Osteoblast (primary cell): Measurements from ENCODE around the gene PARP3. TPM values are rescaled to one million over a fixed set of nuclear protein-coding genes. Genes with fewer than 3 reads are reported as not detected.
"Not testable (repeated sequence)": the region's sequence is repeated elsewhere in the genome, so short reads cannot be mapped to it uniquely, and the experiment has no call there.

ENCODE experiments used
- DNase-seq: peaks from one replicate; pipeline ENCODE4 v3.0.0; 2011; ENCODE audit warnings: low spot score, mixed read lengths; ENCODE audit not compliant: insufficient read length; ENCODE audit errors: missing footprints
- H2AFZ ChIP-seq: 2 replicates; pipeline ENCODE4 v1.6.0; 2011; ENCODE audit warnings: mild to moderate bottlenecking, low read length
- H3K27ac ChIP-seq: 2 replicates; pipeline ENCODE4 v1.5.1; 2011; ENCODE audit warnings: mild to moderate bottlenecking, low read depth, low read length, moderate library complexity
- H3K27me3 ChIP-seq: 2 replicates; pipeline ENCODE4 v1.6.0; 2012; ENCODE audit warnings: mild to moderate bottlenecking, control low read depth, inconsistent platforms, low read length, moderate library complexity; ENCODE audit not compliant: insufficient read depth
- H3K36me3 ChIP-seq: 2 replicates; pipeline ENCODE4 v1.5.1; 2011; ENCODE audit warnings: mild to moderate bottlenecking, low read length, control low read depth, moderate library complexity; ENCODE audit not compliant: insufficient read depth
- H3K4me1 ChIP-seq: 2 replicates; pipeline ENCODE4 v1.5.1; 2011; ENCODE audit warnings: mild to moderate bottlenecking, low read length, control low read depth, moderate library complexity; ENCODE audit not compliant: insufficient read depth
- H3K4me2 ChIP-seq: 2 replicates; pipeline ENCODE4 v1.6.0; 2011; ENCODE audit warnings: mild to moderate bottlenecking, low read length; ENCODE audit not compliant: insufficient read depth
- H3K4me3 ChIP-seq: fragments of 200-600 bp; sonication (generic); 3 replicates; pipeline ENCODE4 v1.5.1; 2012; ENCODE audit warnings: mild to moderate bottlenecking, low read length, inconsistent platforms; ENCODE audit not compliant: insufficient read depth
- H3K79me2 ChIP-seq: 2 replicates; pipeline ENCODE4 v1.6.0; 2012; ENCODE audit warnings: mild to moderate bottlenecking, low read length, control low read depth, inconsistent platforms; ENCODE audit not compliant: insufficient read depth
- H3K9me3 ChIP-seq: 2 replicates; pipeline ENCODE4 v1.5.1; 2011; ENCODE audit warnings: low read depth, low read length, control low read depth
- H4K20me1 ChIP-seq: 2 replicates; pipeline ENCODE4 v1.6.0; 2012; ENCODE audit warnings: mild to moderate bottlenecking, low read length, control low read depth; ENCODE audit not compliant: insufficient read depth
- total RNA-seq: library from RNA; depleted of rRNA; stranded (reverse); fragments of >200 nt; gene quantifications from 2 replicates; pipeline ENCODE4 v1.2.3, GENCODE V29; 2012
- TF ChIP-seq, protein P1 (sequence below): IDR thresholded peaks from 2 replicates; pipeline ENCODE4 v1.5.1; 2011; ENCODE audit warnings: mild to moderate bottlenecking, low read depth, low read length, moderate library complexity; ENCODE audit errors: extremely low read depth

PARP3 gene
- total RNA-seq, 1 donor, result 46.0 TPM

DNA sequence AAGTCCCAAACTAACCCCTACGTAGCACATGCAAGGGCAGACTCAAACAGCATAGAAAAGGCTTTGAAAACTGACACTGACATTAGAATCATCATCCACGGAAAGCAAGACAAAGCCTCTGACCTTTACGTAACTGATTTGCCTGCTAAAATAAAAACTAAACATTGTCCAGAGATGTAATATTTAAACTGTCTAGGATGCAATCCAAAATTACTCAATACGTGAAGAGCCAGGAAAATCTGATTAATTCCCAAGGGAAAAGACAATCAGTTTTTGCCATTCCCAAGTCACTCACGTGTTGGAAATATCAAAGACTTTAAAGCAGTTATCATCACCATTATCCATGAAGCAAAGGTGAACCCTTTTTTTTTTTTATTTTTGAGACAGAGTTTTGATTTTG, 25.7 kb upstream of the PARP3 start:
- no peaks in the 10 kb centered on the region for H3K79me2 ChIP-seq
- H3K36me3 ChIP-seq, result no peaks in the 10 kb centered on the region

DNA sequence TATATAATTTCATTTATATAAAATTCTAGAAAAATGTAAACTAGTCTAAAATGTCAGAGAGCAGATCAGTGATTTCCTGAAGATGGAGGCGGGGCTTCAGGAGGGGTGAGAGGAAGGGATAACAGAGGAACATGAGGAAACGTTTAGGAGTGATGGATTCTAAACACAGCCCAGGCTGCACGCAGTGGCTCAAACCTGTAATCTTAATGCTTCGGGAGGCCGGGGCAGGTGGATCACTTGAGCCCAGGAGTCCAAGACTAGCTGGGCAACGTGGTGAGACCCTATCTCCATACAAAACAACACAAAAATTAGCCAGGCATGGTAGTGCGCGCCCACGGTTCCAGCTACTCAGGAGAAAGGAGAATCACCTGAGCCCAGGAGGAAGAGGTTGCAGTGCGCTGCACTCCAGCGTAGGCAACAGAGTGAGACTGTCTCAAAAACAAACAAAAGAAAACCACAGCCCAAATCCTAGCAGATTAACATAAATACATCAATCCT, 21.0 kb upstream of the PARP3 start:
- DNase-seq, result no peak
- TF ChIP-seq, protein P1, sequence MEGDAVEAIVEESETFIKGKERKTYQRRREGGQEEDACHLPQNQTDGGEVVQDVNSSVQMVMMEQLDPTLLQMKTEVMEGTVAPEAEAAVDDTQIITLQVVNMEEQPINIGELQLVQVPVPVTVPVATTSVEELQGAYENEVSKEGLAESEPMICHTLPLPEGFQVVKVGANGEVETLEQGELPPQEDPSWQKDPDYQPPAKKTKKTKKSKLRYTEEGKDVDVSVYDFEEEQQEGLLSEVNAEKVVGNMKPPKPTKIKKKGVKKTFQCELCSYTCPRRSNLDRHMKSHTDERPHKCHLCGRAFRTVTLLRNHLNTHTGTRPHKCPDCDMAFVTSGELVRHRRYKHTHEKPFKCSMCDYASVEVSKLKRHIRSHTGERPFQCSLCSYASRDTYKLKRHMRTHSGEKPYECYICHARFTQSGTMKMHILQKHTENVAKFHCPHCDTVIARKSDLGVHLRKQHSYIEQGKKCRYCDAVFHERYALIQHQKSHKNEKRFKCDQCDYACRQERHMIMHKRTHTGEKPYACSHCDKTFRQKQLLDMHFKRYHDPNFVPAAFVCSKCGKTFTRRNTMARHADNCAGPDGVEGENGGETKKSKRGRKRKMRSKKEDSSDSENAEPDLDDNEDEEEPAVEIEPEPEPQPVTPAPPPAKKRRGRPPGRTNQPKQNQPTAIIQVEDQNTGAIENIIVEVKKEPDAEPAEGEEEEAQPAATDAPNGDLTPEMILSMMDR, result no peak
- no peaks in the 10 kb centered on the region for H4K20me1 ChIP-seq

More for the DNA sequence above, 25.7 kb upstream of the PARP3 start:
- Histone ChIP-seq H3K4me1 (no peaks in the 10 kb centered on the region), H4K20me1 (no peaks in the 10 kb centered on the region), H2AFZ (no peak overlapping the region), H3K27ac (no peak overlapping the region), H3K4me2 (no peak overlapping the region), H3K4me3 (no peak overlapping the region), H3K9me3 (no peaks in the 10 kb centered on the region), H3K27me3 (no peaks in the 10 kb centered on the region)
- TF ChIP-seq, protein P1, result no peak
- no peak for DNase-seq

DNA sequence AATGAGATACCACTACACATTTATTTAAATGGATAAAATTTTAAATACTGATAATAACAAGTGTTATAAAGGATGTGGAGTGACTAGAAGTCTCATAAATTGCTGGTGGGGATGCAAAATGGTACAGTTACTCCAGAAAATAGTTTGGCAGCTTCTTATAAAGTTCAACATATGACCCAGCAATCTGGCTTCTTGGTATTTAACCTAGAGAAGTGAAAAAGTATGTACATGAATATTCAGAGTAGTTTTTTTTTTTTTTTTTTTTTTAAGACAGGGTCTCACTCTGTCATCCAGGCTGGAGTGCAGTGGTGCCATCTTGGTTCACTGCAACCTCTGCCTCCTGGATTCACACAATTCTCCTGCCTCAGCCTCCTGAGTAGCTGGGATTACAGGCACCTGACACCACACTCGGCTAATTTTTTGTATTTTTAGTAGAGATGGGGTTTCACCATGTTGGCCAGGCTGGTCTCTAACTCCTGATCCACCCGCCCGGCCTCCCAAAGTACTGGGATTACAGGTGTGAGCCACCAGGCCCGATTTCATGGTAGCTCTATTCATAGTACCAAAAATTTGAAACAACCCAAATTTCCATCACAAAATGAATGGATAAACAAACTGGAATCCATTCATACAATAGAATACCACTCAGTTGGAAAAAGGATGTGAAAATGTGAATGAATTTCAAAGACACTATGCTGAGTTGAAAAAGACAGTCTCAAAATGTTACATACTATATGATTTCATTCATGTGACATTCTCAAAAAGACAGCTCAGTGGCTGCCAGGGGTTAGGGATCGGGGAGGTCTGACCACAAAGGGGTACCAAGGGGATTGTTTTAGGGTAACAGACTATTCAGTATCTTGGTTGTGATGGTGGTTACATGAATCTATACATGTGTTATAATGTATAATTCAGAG, 14.8 kb upstream of the PARP3 start:
- no peak for DNase-seq
- Histone ChIP-seq H3K27me3 (no peaks in the 10 kb centered on the region), H3K4me2 (no peak overlapping the region), H3K4me1 (no peaks in the 10 kb centered on the region), H3K4me3 (no peak overlapping the region), H3K79me2 (no peaks in the 10 kb centered on the region), H3K9me3 (no peaks in the 10 kb centered on the region), H3K36me3 (no peaks in the 10 kb centered on the region), H4K20me1 (no peaks in the 10 kb centered on the region), H2AFZ (no peak overlapping the region), H3K27ac (no peak overlapping the region)
- TF ChIP-seq, protein P1, result no peak

More for the DNA sequence above, 21.0 kb upstream of the PARP3 start:
- Histone ChIP-seq H2AFZ (no peak overlapping the region), H3K4me3 (no peak overlapping the region), H3K27ac (no peak overlapping the region), H3K9me3 (no peaks in the 10 kb centered on the region), H3K36me3 (no peaks in the 10 kb centered on the region), H3K79me2 (no peaks in the 10 kb centered on the region), H3K27me3 (no peaks in the 10 kb centered on the region), H3K4me2 (no peak overlapping the region), H3K4me1 (no peaks in the 10 kb centered on the region)

DNA sequence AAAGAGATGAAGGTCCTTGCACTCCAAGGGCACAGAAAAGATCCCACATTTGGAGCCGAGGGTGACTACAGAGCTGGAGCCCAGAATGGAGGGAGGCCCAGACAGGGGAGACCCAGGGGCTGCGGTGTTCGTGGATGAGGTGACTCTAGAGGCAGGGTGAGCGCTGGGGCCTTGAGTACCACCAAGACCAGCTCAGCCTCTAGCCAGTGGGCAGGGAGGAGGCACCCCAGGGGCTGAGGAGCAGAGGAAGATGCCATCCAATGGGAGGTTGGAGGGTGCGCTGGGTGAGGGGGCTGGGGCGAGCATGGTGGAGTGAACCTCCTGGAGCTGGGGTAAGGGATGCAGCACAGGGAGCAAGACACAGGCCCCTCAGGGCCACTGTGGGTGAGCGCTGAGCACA, 13.7 kb upstream of the PARP3 start:
- Histone ChIP-seq H4K20me1 (no peaks in the 10 kb centered on the region), H3K4me1 (no peaks in the 10 kb centered on the region), H3K4me2 (no peak overlapping the region), H3K4me3 (no peak overlapping the region), H2AFZ (no peak overlapping the region), H3K79me2 (no peaks in the 10 kb centered on the region), H3K27me3 (no peaks in the 10 kb centered on the region), H3K27ac (no peak overlapping the region), H3K9me3 (no peaks in the 10 kb centered on the region), H3K36me3 (peaks cover under 1% of the 10 kb centered on the region)
- TF ChIP-seq, protein P1, result no peak
- DNase-seq, result peak; percentile 21

DNA sequence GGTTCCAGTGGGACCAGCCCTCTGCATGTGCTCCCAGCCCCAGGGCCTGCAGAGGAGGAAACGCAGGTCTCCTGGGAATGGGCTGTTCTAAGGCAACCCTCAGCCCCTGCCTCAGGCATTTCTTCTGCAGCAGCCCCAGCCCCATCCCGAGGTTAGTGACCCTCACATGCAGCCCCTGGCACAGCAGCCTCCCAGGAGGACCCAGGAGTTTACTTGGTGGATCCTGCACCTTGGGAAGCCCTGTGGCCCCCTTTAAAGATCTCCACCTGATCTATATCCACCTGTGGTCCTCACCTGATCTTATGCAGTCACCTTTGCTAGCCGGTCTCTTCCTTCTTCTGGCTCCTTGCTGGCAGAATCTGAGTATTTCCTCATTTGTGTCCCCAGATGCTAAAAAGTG, 13.2 kb upstream of the PARP3 start:
- not testable (repeated sequence) for H3K27ac ChIP-seq, H4K20me1 ChIP-seq, H3K79me2 ChIP-seq, H3K36me3 ChIP-seq, H3K27me3 ChIP-seq, H3K9me3 ChIP-seq, H3K4me3 ChIP-seq, H2AFZ ChIP-seq, H3K4me2 ChIP-seq, H3K4me1 ChIP-seq
- peak; percentile 14 for DNase-seq
